ENCODE data around the gene CFAP100. TPM values are rescaled to one million over a fixed set of nuclear protein-coding genes. Genes with fewer than 3 reads are reported as not detected.

The CFAP100 gene
- total RNA-seq, 1 experiment from 2014 or later: not detected

DNA sequence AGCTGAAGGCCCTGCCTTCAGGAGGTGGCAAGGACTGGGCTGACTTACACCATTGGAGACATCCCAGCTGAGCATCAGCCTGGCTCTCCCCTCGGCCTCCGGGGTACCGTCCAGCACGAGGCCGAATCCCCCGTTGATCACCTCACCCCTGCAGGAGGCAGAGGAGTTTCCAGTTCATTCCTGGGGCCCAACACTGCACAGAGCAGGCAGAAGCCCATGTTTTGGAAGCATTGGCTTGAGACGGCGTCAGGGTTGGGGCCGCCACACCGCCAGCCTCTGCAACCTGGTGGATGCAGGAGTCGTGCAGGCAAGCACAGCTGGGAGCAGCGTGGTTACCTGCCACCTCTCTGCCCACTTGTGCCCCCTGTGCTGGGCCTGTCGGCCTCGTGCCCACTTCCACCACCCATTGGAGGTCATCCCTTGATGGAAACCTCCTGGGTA, 88.6 kb downstream of the CFAP100 start:
- no TSS peak for BruUV-seq (replicated peaks)
- H3K9me2 ChIP-seq (ENCODE audit: insufficient read depth): no peaks in the 10 kb centered on the region
- ChIA-PET POLR2A (ENCODE audit: unreplicated experiment) (interaction anchor here (0.6 kb wide), 1 partner anchor 465 kb away, joined by 3 read pairs; no protein-coding TSS in a partner anchor), CTCF (no interaction called here)
- no peaks in the 10 kb centered on the region for H3K9me3 ChIP-seq (ENCODE audit: insufficient read depth, low read depth)
- H3K79me2 ChIP-seq (ENCODE audit: low read depth): no peaks in the 10 kb centered on the region
- DNase-seq: no peak
- no peak overlapping the region for H3K4me2 ChIP-seq
- H4K20me1 ChIP-seq (ENCODE audit: insufficient read depth): no peaks in the 10 kb centered on the region
- no peak overlapping the region for H3K4me3 ChIP-seq
- H3K36me3 ChIP-seq (ENCODE audit: low read depth): no peaks in the 10 kb centered on the region
- H3K4me1 ChIP-seq (replicated peaks; ENCODE audit: insufficient read depth): no peaks in the 10 kb centered on the region
- no peak overlapping the region for H2AFZ ChIP-seq
- H3F3A ChIP-seq (ENCODE audit: insufficient read depth, low read depth): no peaks in the 10 kb centered on the region
- H3K27ac ChIP-seq: no peak overlapping the region
- intact Hi-C loops (cut with micrococcal nuclease; ENCODE audit: unreplicated experiment): no loop called here
- no peaks in the 10 kb centered on the region for H3K27me3 ChIP-seq (ENCODE audit: insufficient read depth, low read depth)
- TF ChIP-seq CTCF (conservative IDR thresholded peaks at IDR 0.05) (no peak), EZH2 (IDR thresholded peaks at IDR 0.05; ENCODE audit: low read depth) (no peak)

DNA sequence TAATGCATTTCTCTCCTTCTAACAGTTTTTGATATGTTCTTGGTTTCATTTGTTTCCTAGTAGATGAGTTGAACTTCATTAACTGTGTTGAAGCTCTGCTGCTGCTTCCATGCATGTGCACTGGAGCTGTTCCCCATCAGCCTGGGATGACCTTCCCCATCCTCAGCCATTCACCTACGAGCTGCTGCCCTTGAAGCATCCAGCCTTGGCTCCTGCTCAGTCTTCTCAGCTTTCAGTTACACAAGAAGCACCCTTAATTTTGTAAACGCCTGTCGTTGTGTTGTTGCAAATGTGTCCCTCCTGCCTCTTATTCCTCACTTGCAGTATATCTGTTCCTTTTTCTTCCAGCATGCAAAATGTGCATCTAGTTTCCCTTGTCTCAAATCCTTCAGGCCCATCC, 89.4 kb downstream of the CFAP100 start:
- H3K27me3 ChIP-seq (ENCODE audit: insufficient read depth, low read depth): no peaks in the 10 kb centered on the region
- no peaks in the 10 kb centered on the region for H3F3A ChIP-seq (ENCODE audit: insufficient read depth, low read depth)
- no TSS peak for BruUV-seq (replicated peaks)
- ChIA-PET CTCF (no interaction called here), POLR2A (ENCODE audit: unreplicated experiment) (no interaction called here)
- no peaks in the 10 kb centered on the region for H3K79me2 ChIP-seq (ENCODE audit: low read depth)
- H3K36me3 ChIP-seq (ENCODE audit: low read depth): no peaks in the 10 kb centered on the region
- H2AFZ ChIP-seq: no peak overlapping the region
- H3K27ac ChIP-seq: no peak overlapping the region
- no peaks in the 10 kb centered on the region for H3K9me3 ChIP-seq (ENCODE audit: insufficient read depth, low read depth)
- no peak for DNase-seq
- TF ChIP-seq CTCF (conservative IDR thresholded peaks at IDR 0.05) (no peak), EZH2 (IDR thresholded peaks at IDR 0.05; ENCODE audit: low read depth) (no peak)
- no peak overlapping the region for H3K4me2 ChIP-seq
- no peaks in the 10 kb centered on the region for H3K4me1 ChIP-seq (replicated peaks; ENCODE audit: insufficient read depth)
- no peaks in the 10 kb centered on the region for H3K9me2 ChIP-seq (ENCODE audit: insufficient read depth)
- no peaks in the 10 kb centered on the region for H4K20me1 ChIP-seq (ENCODE audit: insufficient read depth)
- intact Hi-C loops (cut with micrococcal nuclease; ENCODE audit: unreplicated experiment): no loop called here
- H3K4me3 ChIP-seq: no peak overlapping the region

GRCh38 chr3:126484662-126485061, 90.0 kb downstream of the CFAP100 start:
- H3K79me2 ChIP-seq (ENCODE audit: low read depth): no peaks in the 10 kb centered on the region
- no peaks in the 10 kb centered on the region for H3F3A ChIP-seq (ENCODE audit: insufficient read depth, low read depth)
- ChIA-PET CTCF (no interaction called here), POLR2A (ENCODE audit: unreplicated experiment) (no interaction called here)
- intact Hi-C loops (cut with micrococcal nuclease; ENCODE audit: unreplicated experiment): no loop called here
- H4K20me1 ChIP-seq (ENCODE audit: insufficient read depth): no peaks in the 10 kb centered on the region
- no peak overlapping the region for H2AFZ ChIP-seq
- H3K4me3 ChIP-seq: no peak overlapping the region
- no peak for DNase-seq
- H3K27me3 ChIP-seq (ENCODE audit: insufficient read depth, low read depth): no peaks in the 10 kb centered on the region
- BruUV-seq (replicated peaks): no TSS peak
- H3K27ac ChIP-seq: no peak overlapping the region
- TF ChIP-seq CTCF (conservative IDR thresholded peaks at IDR 0.05) (no peak), EZH2 (IDR thresholded peaks at IDR 0.05; ENCODE audit: low read depth) (no peak)
- no peaks in the 10 kb centered on the region for H3K9me2 ChIP-seq (ENCODE audit: insufficient read depth)
- H3K4me1 ChIP-seq (replicated peaks; ENCODE audit: insufficient read depth): no peaks in the 10 kb centered on the region
- H3K9me3 ChIP-seq (ENCODE audit: insufficient read depth, low read depth): no peaks in the 10 kb centered on the region
- H3K36me3 ChIP-seq (ENCODE audit: low read depth): no peaks in the 10 kb centered on the region
- H3K4me2 ChIP-seq: no peak overlapping the region

Measured in PC-9 (cell line).